HG03103 (cell line): ENCODE results near the gene AFAP1L1.
"Not testable (repeated sequence)": the region's sequence is repeated elsewhere in the genome, so short reads cannot be mapped to it uniquely, and the experiment has no call there.

Experiments
- ATAC-seq: cut with Tn5 transposase; IDR thresholded peaks from one replicate; pipeline ENCODE4 v1.9.1; 2021; ENCODE audit warnings: low read depth; ENCODE audit not compliant: unreplicated experiment

The AFAP1L1 gene

GRCh38 chr5:149383399-149383798, 111.7 kb downstream of the AFAP1L1 start:
- no peak for ATAC-seq

DNA sequence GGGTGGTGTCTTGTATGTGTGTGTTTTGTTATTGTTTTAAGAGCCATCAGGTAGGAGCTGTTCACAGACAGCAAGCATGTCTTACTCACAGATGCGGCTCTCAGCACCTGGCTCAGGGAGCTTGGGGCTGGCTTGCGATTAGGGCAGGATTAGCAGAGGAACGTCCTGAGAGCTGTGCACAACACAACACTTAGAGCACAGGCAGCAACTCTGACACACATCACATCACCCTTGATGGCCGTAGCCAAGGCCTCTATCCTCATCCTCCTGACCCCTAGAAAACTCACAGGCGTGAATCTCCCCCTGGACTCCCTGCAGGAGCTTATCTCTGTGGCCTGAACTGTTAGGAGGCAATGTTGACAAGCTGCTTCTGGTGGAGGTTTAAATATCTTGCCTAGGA, 114.5 kb downstream of the AFAP1L1 start:
- no peak for ATAC-seq

GRCh38 chr5:149387081-149387631, 115.5 kb downstream of the AFAP1L1 start:
- ATAC-seq, result no peak

DNA sequence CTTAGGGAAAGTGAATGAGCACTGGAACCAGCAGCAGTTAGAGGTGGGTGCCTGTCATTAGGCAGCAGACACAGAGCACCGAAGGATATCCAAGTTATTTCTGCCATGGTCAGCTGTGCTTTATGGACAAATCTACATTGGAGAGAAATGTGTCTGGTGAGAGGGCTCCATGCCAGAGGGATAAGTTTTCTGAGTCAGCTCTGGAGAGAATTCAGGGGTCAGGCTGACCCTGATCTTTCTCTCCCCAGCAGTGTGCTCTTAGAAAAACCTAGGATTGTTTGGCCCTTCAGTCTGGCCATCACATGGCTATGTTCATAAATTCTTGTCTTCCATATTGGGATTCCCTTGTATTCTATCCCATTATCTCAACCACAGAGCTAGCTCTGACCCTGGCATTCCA, 116.3 kb downstream of the AFAP1L1 start:
- ATAC-seq, result no peak

GRCh38 chr5:149388498-149389190, 117.0 kb downstream of the AFAP1L1 start:
- ATAC-seq, result no peak

GRCh38 chr5:149389552-149390495, 118.2 kb downstream of the AFAP1L1 start:
- no peak for ATAC-seq

- ATAC-seq, result not testable (repeated sequence)
These were observed 119.4 kb downstream of the AFAP1L1 start for GRCh38 chr5:149391076-149391475.
